GM18867 (cell line): ENCODE measurements around the gene KYAT1.

ENCODE experiments used
- ATAC-seq: cut with Tn5 transposase; IDR thresholded peaks from one replicate; pipeline ENCODE4 v1.9.1; 2021; ENCODE audit warnings: mild to moderate bottlenecking, moderate library complexity; ENCODE audit not compliant: unreplicated experiment

The KYAT1 gene

DNA sequence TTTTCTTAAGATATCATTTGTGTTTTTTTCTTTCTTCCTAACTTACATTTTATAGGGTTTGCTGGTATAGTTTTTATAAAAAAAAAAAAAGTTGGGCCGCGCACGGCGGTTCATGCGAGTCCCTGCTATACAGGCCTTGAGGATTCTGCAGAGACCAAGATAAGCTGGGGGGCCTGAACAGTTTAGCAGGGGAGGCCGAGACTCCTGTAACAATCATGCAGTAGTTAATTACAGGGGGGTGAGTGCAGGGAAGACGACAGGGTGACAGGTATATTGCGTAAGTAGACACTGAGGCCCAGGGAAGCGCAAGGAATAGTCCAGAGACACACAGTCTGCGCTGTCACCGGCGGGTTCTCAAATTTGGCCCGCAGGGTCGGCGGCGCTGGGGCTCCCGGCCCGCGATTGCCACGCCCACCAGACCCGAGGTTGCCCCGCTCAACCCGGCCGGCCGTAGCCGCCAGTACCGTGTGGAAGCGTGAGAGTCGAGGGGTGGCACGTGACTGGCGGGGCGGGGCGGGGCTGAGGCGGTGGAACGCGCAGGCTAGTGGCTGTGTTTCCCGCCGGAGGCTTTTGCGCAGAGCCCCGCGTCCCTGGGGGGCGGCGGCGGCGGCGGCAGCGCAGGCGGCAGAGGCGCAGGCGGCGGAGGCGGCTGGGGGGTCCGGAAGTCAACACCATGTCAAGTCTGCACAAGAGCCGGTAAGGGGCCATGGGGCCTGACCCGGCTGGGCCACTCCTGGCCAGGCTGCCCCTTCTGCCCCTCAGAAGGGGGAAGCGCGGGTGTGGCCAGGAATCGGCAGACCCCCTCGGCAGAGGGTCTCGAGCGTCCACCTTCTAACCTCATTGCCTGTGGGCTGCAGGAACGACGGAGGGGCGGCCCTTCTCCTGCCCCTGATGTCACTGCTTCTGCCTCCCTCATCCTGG lies 94.8 kb downstream of the KYAT1 start, which contains the start of gene TBC1D13:
Gene TBC1D13, plus strand, starts transcription at position 573 of the 921 bp plus-strand sequence. Its CDS starts 101 bp downstream, at position 674.
- ATAC-seq = peak; percentile 89

DNA sequence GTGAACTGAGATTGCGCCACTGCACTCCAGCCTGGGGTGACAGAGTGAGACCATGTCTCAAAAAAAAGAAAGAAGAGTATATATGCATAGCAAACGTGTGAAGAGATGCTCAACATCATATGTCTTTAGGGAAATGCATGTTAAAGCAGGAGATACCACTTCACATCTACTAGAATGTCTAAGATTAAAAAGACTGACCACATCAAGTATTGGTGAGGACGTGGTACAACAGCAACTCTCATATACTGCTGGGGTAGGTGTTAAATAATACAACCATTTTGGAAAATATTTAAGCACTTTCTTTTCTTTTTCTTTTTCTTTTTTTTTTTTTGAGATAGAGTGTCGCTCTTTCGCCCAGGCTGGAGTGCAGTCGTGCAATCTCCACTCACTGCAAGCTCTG lies 96.3 kb downstream of the KYAT1 start:
- ATAC-seq = no peak
